Non-pigmented ciliary epithelial cell (primary cell): ENCODE data around the gene LDLRAD2.

Experiments used
- DNase-seq: peaks from one replicate; pipeline ENCODE4 v3.0.0-alpha.2; 2010; ENCODE audit warnings: low read depth

The LDLRAD2 gene

DNA sequence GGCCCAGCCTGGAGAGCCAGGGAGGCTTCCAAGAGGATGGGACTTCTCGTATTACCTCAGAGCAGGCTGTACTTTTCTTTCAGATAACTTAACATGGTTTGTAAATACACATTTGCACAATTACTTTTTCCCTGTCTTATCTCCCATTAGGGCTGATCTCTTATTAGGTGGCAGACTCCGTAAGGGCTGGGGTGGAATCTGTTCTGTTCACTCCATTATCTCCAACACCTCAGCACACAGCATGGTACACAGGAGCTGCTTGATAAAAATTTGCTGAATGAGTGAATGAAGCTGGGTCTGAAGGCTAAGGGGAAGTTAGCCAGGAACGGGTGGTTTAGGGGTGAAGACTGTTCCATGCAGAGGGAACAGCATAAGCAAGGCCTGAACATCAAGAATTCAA, 48.9 kb downstream of the LDLRAD2 start:
- DNase-seq = no peak

DNA sequence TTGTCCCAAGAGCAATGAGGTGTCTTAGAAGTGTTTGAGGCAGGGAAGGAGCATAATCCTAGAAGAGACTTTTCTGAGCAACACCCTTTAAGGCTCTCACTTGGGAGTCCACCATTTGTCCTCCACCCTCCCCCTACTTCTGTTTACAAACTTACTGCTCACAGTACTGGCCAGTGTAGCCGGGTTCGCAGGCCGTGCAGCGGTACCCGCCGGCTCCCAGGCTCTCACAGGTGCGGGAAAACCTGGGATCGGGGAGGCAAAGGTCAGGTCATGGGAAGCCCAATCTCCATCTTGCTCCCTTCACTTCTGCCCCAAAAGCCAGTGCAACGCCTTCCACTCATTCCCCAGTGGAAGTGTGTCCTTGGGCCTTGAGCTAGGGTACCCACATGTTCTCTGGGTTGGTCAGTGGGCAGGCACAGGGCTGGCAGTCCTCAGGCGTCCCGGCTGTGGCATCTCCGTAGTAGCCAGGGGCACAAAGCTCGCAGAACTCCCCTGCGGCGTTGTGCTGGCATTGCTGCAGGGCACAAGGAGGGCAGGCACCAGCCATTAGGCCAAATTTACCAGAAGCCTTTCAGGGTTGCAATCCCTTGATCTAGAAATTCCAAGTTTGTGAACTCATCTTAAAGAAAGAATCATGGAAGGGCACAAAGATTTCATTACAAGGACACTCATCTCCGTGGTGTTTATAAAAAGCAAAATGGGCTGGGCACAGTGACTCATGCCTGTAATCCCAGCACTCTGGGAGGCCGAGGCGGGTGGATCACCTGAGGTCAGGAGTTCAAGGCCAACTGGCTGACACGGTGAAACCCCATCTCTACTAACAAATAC, 49.8 kb downstream of the LDLRAD2 start:
- no peak for DNase-seq

DNA sequence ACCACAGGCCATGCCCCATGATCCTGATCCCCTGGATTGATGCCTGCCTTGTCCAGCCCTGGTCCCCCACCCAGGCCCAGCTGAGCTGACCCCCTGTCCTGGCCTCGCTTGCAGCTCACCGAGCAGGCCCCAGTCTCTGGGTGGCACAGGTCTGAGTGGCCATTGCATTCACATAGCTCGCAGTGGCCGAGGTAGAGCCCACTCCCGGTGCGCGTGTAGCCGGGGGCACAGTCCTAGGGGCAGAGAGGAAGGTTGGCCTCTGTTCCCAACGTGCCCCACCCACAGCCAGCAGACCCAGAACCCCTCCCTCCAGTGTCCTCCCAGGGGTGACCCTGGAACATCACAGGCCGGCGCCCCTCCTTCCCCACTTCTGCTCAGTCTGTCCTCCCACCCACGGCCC, 51.9 kb downstream of the LDLRAD2 start:
- DNase-seq = no peak

DNA sequence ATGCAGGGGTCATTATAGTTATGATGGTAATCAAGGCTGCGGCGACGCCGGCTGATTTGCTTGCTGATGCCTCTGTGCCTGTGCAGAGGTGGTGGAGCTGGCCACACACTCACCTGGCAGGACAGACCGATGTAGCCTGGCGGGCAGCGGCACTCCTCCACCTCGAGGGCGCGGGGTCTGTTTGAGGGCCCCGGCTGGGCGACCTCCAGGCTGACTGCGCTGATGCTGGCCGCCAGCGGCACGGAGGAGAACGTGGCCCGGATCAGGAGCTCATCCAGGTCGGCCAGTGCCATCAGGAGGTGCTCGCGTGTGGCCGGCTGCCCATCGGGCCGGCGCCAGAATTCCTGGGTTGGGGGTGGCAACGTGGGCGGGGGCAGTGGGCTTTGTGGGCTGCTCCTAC, 52.7 kb downstream of the LDLRAD2 start:
- DNase-seq = no peak

DNA sequence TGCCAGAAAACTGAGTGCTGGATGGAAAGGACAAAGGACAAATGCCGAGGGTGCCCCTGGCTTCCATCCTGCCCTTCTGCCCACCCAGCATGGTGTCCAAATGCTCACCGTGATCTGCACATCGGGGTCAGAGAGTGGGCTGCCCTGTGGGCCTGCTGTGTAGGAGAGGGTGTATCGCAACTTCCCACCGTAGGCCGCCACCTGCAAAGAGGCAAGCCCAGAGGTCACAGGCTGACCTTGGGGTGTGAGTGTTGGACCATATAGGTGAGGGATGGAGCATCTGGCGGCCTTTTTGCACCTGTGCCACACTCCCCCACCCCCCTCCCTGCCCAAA, 53.5 kb downstream of the LDLRAD2 start:
- no peak for DNase-seq

DNA sequence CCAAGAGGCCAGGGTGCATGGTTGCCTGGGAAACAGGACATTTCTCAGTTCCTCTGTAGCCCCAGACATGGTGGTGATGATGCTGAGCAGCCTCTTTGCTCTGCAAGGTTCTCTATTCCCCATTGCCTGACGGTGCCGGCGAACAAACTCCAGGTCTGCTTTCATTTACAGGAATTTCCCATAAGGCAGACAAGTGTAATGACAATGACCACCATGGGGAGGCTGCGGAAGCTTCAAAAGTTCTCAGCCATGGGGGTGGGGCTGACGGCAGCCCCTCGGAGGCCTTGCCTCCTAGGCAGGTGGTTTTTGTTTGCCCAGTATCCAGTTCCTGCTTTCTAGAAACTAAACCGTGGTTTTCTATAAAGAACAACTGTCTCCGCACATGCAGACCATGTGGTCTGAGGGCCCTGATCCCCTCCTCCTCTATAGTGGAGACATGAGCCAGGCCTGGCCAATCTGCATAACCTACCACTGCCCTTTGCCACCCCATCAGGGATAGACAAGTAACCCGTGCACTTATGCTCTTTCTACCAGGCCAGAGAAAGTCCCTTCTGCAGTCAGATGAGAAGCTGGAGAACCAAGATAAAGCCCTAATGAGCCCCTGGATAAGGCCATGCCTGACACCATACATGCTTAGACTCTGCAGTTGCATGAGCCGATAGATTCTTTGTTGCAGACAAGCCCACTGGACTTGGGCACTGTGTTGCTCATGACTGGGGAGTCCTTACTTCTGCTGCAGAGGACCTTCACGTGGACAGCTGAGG, 54.1 kb downstream of the LDLRAD2 start:
- no peak for DNase-seq

DNA sequence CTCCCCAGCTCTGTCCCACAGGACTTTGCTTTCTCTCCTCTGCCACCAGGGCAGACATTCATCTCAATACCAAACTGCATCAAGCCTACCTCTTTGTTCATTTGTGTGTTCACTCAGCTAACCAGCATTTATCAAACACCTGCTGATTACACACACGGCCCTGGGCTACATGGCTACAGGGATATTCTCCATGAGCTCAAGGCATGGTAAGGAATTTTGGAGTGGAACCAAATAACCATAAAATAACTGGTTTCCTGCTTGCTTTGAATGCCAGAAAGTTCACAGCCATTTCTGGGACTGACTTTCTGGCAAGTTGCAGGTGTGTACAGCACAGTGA, 54.6 kb downstream of the LDLRAD2 start:
- no peak for DNase-seq

DNA sequence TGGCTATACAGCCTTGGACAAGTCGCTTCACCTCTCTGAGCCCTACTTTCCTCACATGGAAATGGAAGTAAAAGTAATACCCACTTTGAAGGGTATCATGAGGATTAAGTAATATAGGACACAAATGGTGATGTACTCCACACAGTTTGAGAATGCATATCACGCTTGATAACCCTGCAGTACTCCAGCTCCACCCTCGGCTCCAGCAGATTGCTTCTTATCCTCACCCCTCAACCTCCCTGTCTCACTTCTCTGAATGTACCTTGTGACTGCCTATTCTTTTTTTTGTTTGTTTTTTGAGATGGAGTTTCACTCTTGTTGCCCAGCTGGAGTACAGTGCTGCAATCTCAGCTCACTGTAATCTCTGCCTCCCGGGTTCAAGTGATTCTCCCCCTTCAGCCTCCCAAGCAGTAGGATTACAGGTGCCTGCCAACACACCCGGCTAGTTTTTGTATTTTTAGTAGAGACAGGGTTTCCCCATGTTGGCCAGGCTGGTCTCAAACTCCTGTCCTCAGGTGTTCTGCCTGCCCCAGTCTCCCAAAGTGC, 55.5 kb downstream of the LDLRAD2 start:
- DNase-seq = no peak

DNA sequence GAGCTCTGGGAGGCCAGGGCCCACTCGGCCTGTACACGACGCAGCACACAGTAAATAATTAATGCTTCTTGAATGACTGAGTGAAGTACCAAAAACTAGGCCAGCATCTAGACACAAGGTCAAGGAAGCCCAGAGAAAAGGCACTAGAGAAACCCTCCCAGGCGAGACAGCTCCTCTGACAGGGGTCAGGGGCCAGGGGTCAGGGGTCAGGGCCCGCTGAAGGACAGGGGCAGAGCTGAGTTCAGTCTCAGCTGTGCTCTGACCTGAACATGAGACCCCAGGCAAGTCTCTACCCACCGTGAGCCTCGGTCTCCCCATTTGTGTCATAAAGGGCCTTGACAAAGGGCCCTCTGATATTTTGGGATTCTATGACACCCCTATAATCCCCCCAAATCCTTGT, 56.4 kb downstream of the LDLRAD2 start:
- DNase-seq = no peak

DNA sequence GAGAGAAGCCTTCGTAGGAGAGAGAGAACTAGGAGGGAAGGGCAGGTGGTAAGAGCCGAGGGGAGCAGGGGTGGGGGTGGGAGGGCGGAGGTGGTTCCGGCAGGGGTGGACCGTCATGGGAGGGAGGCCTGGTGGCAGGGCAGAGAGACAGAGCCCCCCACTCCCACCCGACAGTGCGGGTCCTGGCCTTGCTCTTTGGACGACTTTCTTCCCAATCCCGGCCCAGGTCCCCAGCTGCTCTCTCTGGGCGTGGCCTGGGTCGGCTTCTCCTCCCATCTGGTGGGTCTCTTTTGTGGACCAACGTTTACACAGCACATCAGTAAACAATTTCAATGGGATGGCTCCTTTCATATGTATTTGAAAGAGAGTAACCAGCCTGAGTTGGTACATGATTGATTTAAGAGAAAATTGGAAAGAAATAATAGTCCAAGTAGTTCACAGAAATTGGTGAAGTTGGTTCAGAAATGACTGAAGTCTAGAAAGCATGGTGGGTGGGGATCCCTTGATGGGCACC, 56.9 kb downstream of the LDLRAD2 start:
- no peak for DNase-seq

DNA sequence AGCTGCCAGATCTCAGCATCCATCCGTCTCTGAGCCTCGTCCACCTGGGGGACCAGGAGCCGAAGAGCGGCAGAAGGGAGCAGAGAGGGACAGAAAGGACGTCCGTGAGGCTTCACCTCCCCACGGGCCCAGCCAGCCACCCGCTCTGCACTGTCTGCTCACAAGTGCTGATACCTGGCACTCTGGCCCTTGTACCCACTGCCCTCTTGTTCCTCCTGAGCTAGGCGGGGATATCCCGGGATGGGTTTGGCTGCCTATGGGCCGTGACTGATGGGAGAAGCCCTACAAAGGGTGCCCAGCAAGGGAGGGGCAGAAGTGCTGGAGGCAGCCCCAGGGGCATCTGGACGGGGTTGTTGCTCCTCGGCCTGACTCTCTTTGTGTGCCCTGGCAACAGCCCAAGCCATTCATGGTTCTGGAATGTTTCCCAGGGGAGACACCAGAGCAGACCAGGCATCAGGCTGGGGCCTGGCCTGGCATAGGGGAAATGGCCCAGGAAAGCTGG, 57.6 kb downstream of the LDLRAD2 start:
- peak; percentile 26 for DNase-seq

DNA sequence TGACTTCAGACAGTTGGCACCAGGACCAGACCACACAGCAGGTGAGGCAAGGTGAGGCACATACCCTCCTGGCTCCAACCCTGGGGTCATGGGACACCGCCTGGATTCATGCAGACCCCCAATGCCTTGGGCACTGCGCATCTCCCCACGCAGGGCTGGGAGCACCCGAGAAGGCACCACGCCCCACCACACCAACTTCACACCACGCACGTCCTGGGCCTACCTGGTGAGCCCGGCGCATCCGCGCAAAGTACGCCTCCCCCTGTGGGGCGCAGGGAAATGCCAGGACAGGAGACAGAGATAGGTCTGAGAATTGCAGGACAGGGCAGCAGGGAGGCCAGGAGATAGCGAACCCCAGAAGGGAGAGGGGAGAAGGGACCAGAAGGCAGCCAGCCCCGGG, 58.5 kb downstream of the LDLRAD2 start:
- DNase-seq = no peak

DNA sequence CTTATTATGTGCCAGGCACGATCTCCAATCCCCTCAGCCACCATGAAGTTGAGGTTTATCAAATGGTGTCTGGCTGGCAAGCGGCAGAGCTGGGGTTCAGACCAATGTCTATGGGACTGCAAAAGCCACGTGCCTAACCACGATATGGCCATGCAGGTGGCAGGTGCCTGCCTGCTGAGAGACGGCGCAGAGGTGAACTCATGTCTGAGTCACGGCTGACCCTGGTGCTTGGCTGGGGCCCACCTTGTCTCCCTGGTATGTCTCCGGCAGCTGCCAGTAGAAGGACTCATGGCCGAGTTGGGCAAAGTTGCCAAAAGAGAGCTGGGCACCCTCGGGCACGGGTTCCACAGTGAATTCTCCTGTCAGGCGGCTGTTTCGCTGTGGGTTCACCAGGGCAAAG, 59.9 kb downstream of the LDLRAD2 start:
- DNase-seq = no peak

DNA sequence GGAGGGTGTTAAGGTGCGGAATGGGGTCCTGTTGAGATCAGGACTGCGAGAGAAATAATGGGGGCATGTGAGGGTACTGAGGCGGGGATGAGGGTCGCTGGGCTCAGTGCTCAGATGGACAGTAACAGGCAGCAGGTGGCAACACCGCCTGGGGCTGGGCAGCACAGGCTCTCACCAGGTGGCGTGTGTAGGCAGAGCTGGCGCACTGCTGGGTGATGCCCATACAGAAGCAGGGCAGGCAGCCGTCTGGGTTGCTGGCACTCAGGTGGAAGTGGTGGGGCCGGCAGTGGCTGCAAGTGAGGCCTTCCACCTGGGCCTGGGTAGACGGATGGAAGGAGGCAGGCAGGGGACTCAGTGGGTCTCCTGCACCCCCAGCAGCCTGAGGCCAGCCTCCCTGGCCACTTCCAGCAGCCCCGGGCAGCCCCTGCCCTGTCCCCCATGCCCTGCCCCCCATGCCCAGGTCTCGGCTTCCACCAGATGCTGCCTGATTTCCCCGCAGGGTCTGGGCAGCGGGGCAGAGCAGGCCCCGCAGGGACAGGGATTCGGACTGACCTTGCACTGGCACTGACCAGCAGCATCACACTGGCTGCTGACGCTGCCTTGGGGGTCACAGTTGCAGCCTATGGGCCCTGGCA, 60.5 kb downstream of the LDLRAD2 start:
- DNase-seq = no peak

DNA sequence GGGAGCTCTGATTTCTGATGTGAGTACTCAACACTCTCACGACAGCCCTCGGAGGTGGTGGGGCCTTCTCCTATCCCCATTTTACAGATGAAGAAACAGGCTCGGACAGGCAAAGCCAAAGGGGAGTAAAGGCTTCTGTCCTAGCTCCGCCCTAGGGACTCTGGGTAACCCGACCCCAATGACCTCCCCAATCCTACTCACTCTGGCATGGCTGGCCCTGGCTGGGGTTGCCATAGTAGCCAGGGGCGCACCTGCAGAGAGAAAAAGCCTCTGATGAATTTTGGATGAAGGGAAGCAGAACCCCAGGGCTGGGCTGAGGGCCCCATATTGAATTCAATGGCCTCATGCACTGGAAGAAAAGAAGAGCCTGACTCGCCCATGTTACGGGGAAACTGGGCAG, 61.1 kb downstream of the LDLRAD2 start:
- DNase-seq = no peak

DNA sequence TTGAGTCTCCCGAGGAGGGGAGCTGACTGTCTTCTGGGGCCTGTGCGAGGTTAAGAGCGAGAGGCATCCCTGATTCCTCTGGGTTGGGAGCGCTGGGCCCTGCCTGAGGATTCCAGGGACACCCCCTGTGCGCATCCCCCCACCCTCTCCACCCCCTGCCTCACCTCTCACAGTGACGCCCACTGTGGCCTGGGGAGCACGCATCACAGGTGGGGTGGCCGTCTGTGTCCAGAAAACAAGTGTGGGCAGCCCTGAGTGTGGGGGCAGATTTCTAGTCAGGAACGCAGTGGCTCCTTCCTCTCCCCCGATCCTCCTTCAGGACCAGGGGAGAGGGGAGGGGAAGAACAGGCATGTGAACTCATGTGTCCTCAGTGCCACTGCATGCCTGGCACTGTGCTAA, 61.7 kb downstream of the LDLRAD2 start:
- DNase-seq = no peak

DNA sequence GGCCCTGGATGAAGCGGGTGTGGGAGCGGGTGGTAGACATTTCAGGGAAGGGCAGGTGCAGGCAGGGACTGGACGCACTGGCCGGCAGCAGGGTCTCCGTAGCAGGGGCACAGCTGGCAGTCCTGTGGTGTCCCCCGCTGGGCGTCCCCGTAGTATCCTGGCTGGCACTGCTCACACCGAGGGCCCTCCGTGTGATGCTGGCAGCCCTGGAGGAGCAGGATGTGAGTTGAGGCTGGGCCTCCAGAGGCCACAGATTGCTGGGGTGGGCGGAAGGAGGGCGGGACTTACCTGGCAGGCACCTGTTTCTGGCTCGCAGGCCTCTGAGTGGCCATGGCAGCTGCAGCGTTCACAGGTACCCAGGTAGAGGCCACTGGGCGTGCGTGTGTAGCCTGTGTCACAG, 62.3 kb downstream of the LDLRAD2 start:
- DNase-seq = no peak
